Upper lobe of right lung (tissue), 1 donor: ENCODE results near the gene CLSTN2. TPM values are rescaled to one million over a fixed set of nuclear protein-coding genes. Genes with fewer than 3 reads are reported as not detected.

Experiments
- ATAC-seq: fragments of 200-7000 bp; cut with Tn5 transposase; one replicate; pipeline ENCODE4 v1.9.1; 2020; ENCODE audit warnings: mild to moderate bottlenecking, moderate library complexity
- DNase-seq: peaks from one replicate; pipeline ENCODE4 v3.0.0-alpha.2; 2020
- H3K27ac ChIP-seq: fragments of 200-600 bp; one replicate; pipeline ENCODE4 v1.8.0; 2022
- H3K27me3 ChIP-seq: fragments of 200-600 bp; one replicate; pipeline ENCODE4 v1.8.0; 2022; ENCODE audit warnings: mild to moderate bottlenecking
- H3K36me3 ChIP-seq: fragments of 200-600 bp; one replicate; pipeline ENCODE4 v1.8.0; 2022
- H3K4me1 ChIP-seq: fragments of 200-600 bp; one replicate; pipeline ENCODE4 v1.8.0; 2022
- H3K4me3 ChIP-seq: fragments of 200-600 bp; one replicate; pipeline ENCODE4 v1.8.0; 2022; ENCODE audit warnings: mild to moderate bottlenecking
- H3K9me3 ChIP-seq: fragments of 200-600 bp; one replicate; pipeline ENCODE4 v1.8.0; 2022
- intact Hi-C: fragments of 100-400 bp; cut with DNase I; formaldehyde crosslinking; loops from one replicate; pipeline ENCODE4 v1.11.0; 2022
- total RNA-seq: library from RNA; stranded (reverse); fragmentation: NEBNext Ultra II Directional; extraction: Animal tissue kit (Norgen Biotek cat#: 25700); gene quantifications from one replicate; pipeline ENCODE4 v1.2.1, GENCODE V29; 2021
- TF ChIP-seq, protein P1 (sequence below): fragments of 200-600 bp; IDR thresholded peaks from one replicate; pipeline ENCODE4 v1.8.0; 2022; ENCODE audit warnings: antibody characterized with exemption
- donor health status: DM: no; HTN: yes; CAD: no; lungs with severe emphysema.

CLSTN2 gene
- total RNA-seq, 1 donor from 2014 or later, result 3.0 TPM

DNA sequence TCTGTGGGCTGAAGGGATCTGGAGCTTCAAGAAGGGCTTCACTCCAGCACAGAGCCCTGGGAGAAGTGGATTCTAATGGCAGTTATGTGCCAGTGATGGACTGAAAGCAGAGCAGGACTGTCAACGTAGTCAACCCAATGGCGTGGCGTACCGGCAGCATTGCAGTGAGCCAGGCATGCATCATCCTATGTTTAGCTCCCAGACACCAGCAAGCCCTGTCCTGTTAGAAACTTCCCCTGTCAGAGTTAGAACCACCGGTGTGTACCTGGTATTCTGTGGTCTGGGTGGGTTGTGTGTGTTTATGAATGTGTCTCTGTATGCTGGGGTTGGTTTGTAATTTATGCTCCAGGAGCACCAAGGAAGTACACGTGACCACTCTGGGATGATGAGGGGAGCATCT is 86.3 kb downstream of the CLSTN2 start:
- DNase-seq (no peak), ATAC-seq (no peak)
- H3K9me3 ChIP-seq, result no peaks in the 10 kb centered on the region
- no peak overlapping the region for H3K27ac ChIP-seq
- intact Hi-C loops, result no loop called here
- no peak overlapping the region for H3K4me3 ChIP-seq
- TF ChIP-seq, protein P1, sequence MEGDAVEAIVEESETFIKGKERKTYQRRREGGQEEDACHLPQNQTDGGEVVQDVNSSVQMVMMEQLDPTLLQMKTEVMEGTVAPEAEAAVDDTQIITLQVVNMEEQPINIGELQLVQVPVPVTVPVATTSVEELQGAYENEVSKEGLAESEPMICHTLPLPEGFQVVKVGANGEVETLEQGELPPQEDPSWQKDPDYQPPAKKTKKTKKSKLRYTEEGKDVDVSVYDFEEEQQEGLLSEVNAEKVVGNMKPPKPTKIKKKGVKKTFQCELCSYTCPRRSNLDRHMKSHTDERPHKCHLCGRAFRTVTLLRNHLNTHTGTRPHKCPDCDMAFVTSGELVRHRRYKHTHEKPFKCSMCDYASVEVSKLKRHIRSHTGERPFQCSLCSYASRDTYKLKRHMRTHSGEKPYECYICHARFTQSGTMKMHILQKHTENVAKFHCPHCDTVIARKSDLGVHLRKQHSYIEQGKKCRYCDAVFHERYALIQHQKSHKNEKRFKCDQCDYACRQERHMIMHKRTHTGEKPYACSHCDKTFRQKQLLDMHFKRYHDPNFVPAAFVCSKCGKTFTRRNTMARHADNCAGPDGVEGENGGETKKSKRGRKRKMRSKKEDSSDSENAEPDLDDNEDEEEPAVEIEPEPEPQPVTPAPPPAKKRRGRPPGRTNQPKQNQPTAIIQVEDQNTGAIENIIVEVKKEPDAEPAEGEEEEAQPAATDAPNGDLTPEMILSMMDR, result no peak
- no peaks in the 10 kb centered on the region for H3K36me3 ChIP-seq
- H3K4me1 ChIP-seq, result no peaks in the 10 kb centered on the region
- H3K27me3 ChIP-seq, result no peaks in the 10 kb centered on the region

DNA sequence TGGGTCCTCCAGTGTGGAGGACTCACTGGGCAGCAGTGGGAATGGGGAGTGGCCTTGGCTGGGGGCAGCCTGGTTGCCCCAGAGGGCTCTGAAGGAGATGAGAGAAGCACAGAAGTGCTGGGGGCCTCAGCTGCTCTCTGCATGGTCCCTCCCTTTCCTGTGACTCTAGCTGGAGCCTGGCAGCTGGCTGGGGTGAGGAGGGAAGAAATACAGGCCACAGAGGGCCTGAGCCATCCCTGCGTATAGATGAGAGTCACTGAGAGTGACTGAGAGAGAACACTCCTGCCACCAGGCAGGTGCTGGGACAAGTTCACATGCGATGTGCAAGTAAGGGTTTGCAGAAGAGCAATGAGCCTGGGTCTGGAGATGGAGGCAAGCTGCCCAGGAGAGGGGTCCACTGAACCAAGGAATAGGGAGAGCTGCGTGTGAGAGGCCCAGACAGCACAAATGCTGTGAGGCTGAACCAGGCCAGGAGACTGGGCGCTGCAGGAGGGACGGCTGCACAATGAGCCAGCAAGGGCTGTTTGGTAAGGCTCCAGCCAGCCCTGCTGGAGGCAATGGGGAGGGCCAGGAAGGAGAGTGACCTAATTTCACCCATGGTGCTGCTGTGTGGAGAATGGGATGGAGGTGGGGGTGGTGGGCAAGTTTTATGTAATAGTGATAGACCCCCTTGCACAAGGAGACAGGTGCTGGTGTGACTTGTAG is 87.2 kb downstream of the CLSTN2 start:
- intact Hi-C loops, result no loop called here
- TF ChIP-seq, protein P1, result no peak

DNA sequence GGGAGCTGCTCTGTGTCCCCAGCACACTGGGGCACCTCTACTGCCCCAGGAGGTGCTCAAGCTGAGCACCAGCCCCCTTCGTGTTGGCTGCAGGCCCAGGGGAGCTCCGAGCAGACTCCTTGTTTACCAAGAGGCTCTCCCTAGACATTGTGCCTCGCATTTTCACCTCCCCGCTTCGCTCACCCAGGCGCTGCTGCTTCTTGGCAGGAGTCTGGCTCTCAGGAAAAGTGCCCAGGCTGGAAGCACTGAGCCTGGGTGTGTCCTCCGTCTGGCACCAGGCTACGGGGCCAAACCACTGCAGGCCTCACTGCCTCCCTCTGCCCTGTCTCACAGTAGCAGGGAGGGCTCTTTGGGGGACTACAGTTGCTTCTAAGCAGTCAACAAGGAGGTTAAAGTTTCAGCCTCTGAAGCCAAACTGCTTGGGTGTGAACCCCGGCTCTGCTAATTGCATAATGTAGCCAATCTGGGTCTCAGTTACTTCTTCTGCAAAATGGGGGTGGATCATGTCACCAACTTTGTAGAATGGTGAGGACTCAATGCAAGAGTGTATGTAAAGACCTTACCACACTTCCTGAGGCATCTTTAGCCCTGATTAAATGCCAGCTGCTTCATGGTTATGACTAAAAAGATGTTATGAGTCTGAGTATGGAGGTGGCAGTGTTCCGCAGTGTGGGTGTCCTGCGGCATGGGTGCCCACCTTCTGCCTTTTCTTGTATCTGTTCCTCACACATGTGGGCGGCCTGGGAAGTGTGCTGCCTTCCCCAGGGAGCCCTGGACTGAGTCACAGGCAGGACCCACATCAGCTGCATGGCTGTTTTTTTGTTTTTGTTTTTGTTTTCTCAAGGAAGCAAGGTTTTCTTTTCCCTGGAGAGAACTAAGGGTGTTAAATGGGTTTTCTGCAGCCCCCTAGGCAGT is 88.9 kb downstream of the CLSTN2 start:
- intact Hi-C loops, result no loop called here
- Histone ChIP-seq H3K4me3 (no peak overlapping the region), H3K27me3 (no peaks in the 10 kb centered on the region), H3K9me3 (no peaks in the 10 kb centered on the region), H3K27ac (no peak overlapping the region), H3K4me1 (no peaks in the 10 kb centered on the region), H3K36me3 (no peaks in the 10 kb centered on the region)
- no peak for DNase-seq
- TF ChIP-seq, protein P1, result no peak
- ATAC-seq, result peak; percentile 55

More for the DNA sequence above, 87.2 kb downstream of the CLSTN2 start:
- no peaks in the 10 kb centered on the region for H3K9me3 ChIP-seq
- no peak for DNase-seq
- H3K4me1 ChIP-seq, result no peaks in the 10 kb centered on the region
- no peaks in the 10 kb centered on the region for H3K36me3 ChIP-seq
- H3K27ac ChIP-seq, result no peak overlapping the region
- H3K27me3 ChIP-seq, result no peaks in the 10 kb centered on the region
- no peak for ATAC-seq
- H3K4me3 ChIP-seq, result no peak overlapping the region

DNA sequence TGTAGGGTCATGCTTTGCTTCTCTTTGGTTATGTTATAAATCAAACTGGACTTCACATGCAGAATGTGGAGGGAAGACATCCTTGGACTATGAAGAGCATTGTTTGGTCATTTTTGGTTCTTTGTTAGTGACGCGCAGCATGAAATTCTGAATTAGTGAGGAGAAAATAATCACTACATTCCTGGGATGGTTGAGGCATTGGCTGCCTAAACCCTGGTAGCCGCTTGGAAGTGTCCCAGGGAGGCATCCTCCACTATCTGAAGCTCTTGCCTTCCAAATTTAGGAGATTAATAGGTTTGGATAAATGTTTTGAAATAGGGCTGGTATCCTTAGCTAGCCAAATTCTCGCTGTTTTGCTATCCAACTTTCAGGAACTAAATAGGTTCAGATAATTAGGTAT is 96.2 kb downstream of the CLSTN2 start:
- intact Hi-C loops, result no loop called here
- Histone ChIP-seq H3K9me3 (no peaks in the 10 kb centered on the region), H3K4me1 (no peaks in the 10 kb centered on the region), H3K27ac (no peak overlapping the region), H3K27me3 (no peaks in the 10 kb centered on the region), H3K36me3 (no peaks in the 10 kb centered on the region), H3K4me3 (no peak overlapping the region)
- TF ChIP-seq, protein P1, result no peak
- ATAC-seq, result no peak
- no peak for DNase-seq

DNA sequence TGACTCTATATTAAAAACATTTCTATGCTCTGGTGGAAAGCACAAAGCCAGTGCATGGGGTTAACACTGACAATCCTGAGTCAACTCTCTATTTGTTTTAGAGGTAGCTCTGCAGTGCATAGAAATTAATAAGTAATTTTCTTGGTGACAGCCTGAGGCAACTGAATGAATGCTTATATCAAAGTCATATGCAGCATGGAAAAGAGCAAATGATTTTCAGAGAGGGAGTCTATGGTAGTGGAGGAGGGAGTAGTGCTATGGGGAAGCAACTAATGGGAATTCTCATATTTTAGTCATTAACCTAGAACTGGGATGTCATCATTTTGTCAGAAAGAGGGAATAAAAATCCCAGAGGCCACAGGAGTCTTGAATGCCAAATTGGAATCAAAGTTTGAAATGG is 99.1 kb downstream of the CLSTN2 start:
- Histone ChIP-seq H3K36me3 (no peaks in the 10 kb centered on the region), H3K27me3 (no peaks in the 10 kb centered on the region), H3K27ac (no peak overlapping the region), H3K9me3 (no peaks in the 10 kb centered on the region), H3K4me1 (no peaks in the 10 kb centered on the region), H3K4me3 (no peak overlapping the region)
- ATAC-seq, result no peak
- TF ChIP-seq, protein P1, result no peak
- no peak for DNase-seq
- intact Hi-C loops, result no loop called here
